GM12878 (cell line): ENCODE measurements around the gene ACCSL. TPM values are rescaled to one million over a fixed set of nuclear protein-coding genes. Genes with fewer than 3 reads are reported as not detected.

Experiments
- ATAC-seq: fragments of 200-7000 bp; cut with Tn5 transposase; 3 replicates; pipeline ENCODE4 v1.9.1; 2020; ENCODE audit warnings: mild to moderate bottlenecking, moderate library complexity
- BruUV-seq: library from RNA; stranded (reverse); fragments of 400-500 nt; replicated peaks from 2 replicates; lab custom pipeline; 2021; lab: Mats Ljungman, UMichigan
- CTCF ChIA-PET: fragments of 300-600 bp; sonication (Branson Sonifier 250); formaldehyde crosslinking; extraction: SDS; loops from one replicate; lab custom pipeline; 2021; ENCODE audit warnings: inconsistent platforms; lab: Yijun Ruan, JAX
- POLR2A ChIA-PET: fragments of 350-600 bp; formaldehyde crosslinking; extraction: SDS; loops from one replicate; lab custom pipeline; 2021; ENCODE audit warnings: inconsistent platforms; lab: Charles Lee
- RAD21 ChIA-PET: fragments of 300-600 bp; sonication (Branson Sonifier 250); formaldehyde crosslinking; loops from one replicate; lab custom pipeline; 2023; ENCODE audit warnings: antibody characterized with exemption; ENCODE audit not compliant: unreplicated experiment; lab: Charles Lee
- SMC1A ChIA-PET: fragments of 300-600 bp; sonication (Branson Sonifier 250); formaldehyde crosslinking; loops from one replicate; lab custom pipeline; 2023; ENCODE audit not compliant: unreplicated experiment, uncharacterized antibody; lab: Charles Lee
- DNase-seq: peaks from one replicate; pipeline ENCODE4 v3.0.0-alpha.2; 2011; ENCODE audit warnings: low read depth, low spot score
- FAIRE-seq: peaks from 3 replicates; lab custom pipeline; 2011; peaks lifted over from hg19 to GRCh38; lab: Jason Lieb, UNC
- H2AFZ ChIP-seq: 2 replicates; pipeline ENCODE4 v1.6.0; 2011; ENCODE audit warnings: low read depth, low read length, control low read depth; ENCODE audit not compliant: control insufficient read depth
- H3K27ac ChIP-seq: 2 replicates; pipeline ENCODE4 v1.5.1; 2011; ENCODE audit warnings: control low read depth; ENCODE audit not compliant: control insufficient read depth, insufficient read depth
- H3K27me3 ChIP-seq, 2 experiments: replicated peaks in 1 of 2; 2 replicates each; pipeline versions ENCODE4 v1.6.0 to v1.6.1; 2011; ENCODE audit warnings: low read length in 1 of 2; ENCODE audit not compliant: control insufficient read depth in 2 of 2, insufficient read depth in 2 of 2
- H3K36me3 ChIP-seq, 2 experiments: 2 replicates each; pipeline ENCODE4 v1.5.1; 2011; ENCODE audit warnings: low read length in 1 of 2; ENCODE audit not compliant: control insufficient read depth in 2 of 2, insufficient read depth in 2 of 2
- H3K4me1 ChIP-seq: 2 replicates; pipeline ENCODE4 v1.6.1; 2011; ENCODE audit warnings: mild to moderate bottlenecking, low read length, moderate library complexity, mixed read lengths; ENCODE audit not compliant: control insufficient read depth, insufficient read depth
- H3K4me2 ChIP-seq: 2 replicates; pipeline ENCODE4 v1.6.0; 2011; ENCODE audit warnings: control low read depth; ENCODE audit not compliant: control insufficient read depth, insufficient read depth
- H3K4me3 ChIP-seq: fragments of 200-600 bp; sonication (generic); 2 replicates; pipeline ENCODE4 v1.5.1; 2016
- H3K79me2 ChIP-seq: 2 replicates; pipeline ENCODE4 v1.6.0; 2011; ENCODE audit warnings: low read length; ENCODE audit not compliant: control insufficient read depth, insufficient read depth
- H3K9ac ChIP-seq: 2 replicates; pipeline ENCODE4 v1.8.0; 2011; ENCODE audit warnings: low read length, control low read depth, mixed read lengths; ENCODE audit not compliant: control insufficient read depth, insufficient read depth
- H3K9me3 ChIP-seq: replicated peaks from 3 replicates; pipeline ENCODE4 v1.5.1; 2011; ENCODE audit warnings: mild to moderate bottlenecking, low read length; ENCODE audit not compliant: control insufficient read depth, insufficient read depth
- H4K20me1 ChIP-seq: 2 replicates; pipeline ENCODE4 v1.6.0; 2011; ENCODE audit not compliant: control insufficient read depth, insufficient read depth
- ATF3 ChIP-seq: IDR thresholded peaks from 2 replicates; pipeline ENCODE4 v1.6.1; 2011; ENCODE audit warnings: low read depth, mild to moderate bottlenecking, low read length, moderate library complexity, borderline replicate concordance; ENCODE audit errors: extremely low read depth
- BCLAF1 ChIP-seq: fragments of 450-650 bp; IDR thresholded peaks from 2 replicates; pipeline ENCODE4 v1.6.1; 2017; ENCODE audit warnings: antibody characterized with exemption, mild to moderate bottlenecking, moderate library complexity
- BHLHE40 ChIP-seq, 2 experiments: fragments of 450-650 bp in 1 of 2; IDR thresholded peaks; 2 replicates each; pipeline ENCODE4 v1.6.1; 2011 to 2017; ENCODE audit warnings: low read depth in 2 of 2, borderline replicate concordance in 1 of 2, improper control_type of control experiment in 1 of 2, low read length in 1 of 2, mild to moderate bottlenecking in 1 of 2
- CBX3 ChIP-seq: fragments of 200-600 bp; sonication (generic); IDR thresholded peaks from 2 replicates; pipeline ENCODE4 v1.6.1; 2016; ENCODE audit warnings: low read depth, borderline replicate concordance
- CBX5 ChIP-seq: sonication (generic); IDR thresholded peaks from 2 replicates; pipeline ENCODE4 v1.6.1; 2016; ENCODE audit warnings: low read depth, moderate library complexity, mild to moderate bottlenecking, inconsistent platforms
- CHD4 ChIP-seq: fragments of 200-600 bp; sonication (generic); IDR thresholded peaks from 2 replicates; pipeline ENCODE4 v1.6.1; 2016; ENCODE audit warnings: mild to moderate bottlenecking
- FOXM1 ChIP-seq: IDR thresholded peaks from 2 replicates; pipeline ENCODE4 v1.6.1; 2012; ENCODE audit warnings: low read depth, mild to moderate bottlenecking, inconsistent platforms, low read length, moderate library complexity
- MLLT1 ChIP-seq: fragments of 450-650 bp; IDR thresholded peaks from 2 replicates; pipeline ENCODE4 v1.6.1; 2016; ENCODE audit warnings: mild to moderate bottlenecking
- NFYA ChIP-seq: IDR thresholded peaks from 2 replicates; pipeline ENCODE4 v1.6.1; 2011; ENCODE audit warnings: low read depth, mild to moderate bottlenecking, low read length, improper control_type of control experiment, borderline replicate concordance
- RUNX3 ChIP-seq: IDR thresholded peaks from 2 replicates; pipeline ENCODE4 v1.6.1; 2012; ENCODE audit warnings: low read length, inconsistent platforms
- SMARCA5 ChIP-seq: fragments of 450-650 bp; IDR thresholded peaks from 2 replicates; pipeline ENCODE4 v1.6.1; 2017; ENCODE audit warnings: mild to moderate bottlenecking
- STAT1 ChIP-seq: fragments of 450-650 bp; conservative IDR thresholded peaks from 2 replicates; pipeline ENCODE4 v1.6.1; 2014; ENCODE audit warnings: antibody characterized with exemption, mild to moderate bottlenecking
- SUPT20H ChIP-seq: IDR thresholded peaks from 2 replicates; pipeline ENCODE4 v1.6.1; 2011; ENCODE audit warnings: low read depth, mild to moderate bottlenecking, low read length, moderate library complexity, borderline replicate concordance; ENCODE audit not compliant: control insufficient read depth
- WRNIP1 ChIP-seq: IDR thresholded peaks from 2 replicates; pipeline ENCODE4 v1.6.1; 2011; ENCODE audit warnings: low read depth, low read length, improper control_type of control experiment, borderline replicate concordance
- ZBTB11 ChIP-seq: fragments of 450-650 bp; formaldehyde crosslinking; IDR thresholded peaks from 2 replicates; pipeline ENCODE4 v1.5.0; 2022; ENCODE audit warnings: mild to moderate bottlenecking, missing genetic modification characterization
- WGBS: methylation state at CpG from one replicate; pipeline ENCODE4 v1.1.6; 2016; ENCODE audit warnings: low lambda C conversion rate; ENCODE audit not compliant: insufficient replicate concordance, insufficient coverage; ENCODE audit errors: missing lambda C conversion rate; 5-methylcytosine and 5-hydroxymethylcytosine counted together
- in situ Hi-C: fragments of 300-500 bp; cut with MboI; formaldehyde crosslinking; loops from 9 replicates; pipeline ENCODE4 v1.14.3; 2018; ENCODE audit warnings: mixed read lengths
- intact Hi-C: fragments of 100-400 bp; cut with micrococcal nuclease; formaldehyde crosslinking; loops from one replicate; pipeline ENCODE4 v1.14.2; 2022; ENCODE audit not compliant: unreplicated experiment
- polyA plus RNA-seq, 11 experiments: library from polyadenylated mRNA; depleted of rRNA in 4 of 11; unstranded in 6 of 11; stranded (reverse) in 5 of 11; fragments of >200 nt; fragmentation: Nextera tagmentation in 4 of 11; fragmentation: Illumina TruSeq in 1 of 11; extraction: Ambion mirVana in 4 of 11; extraction: Trizol in 1 of 11; gene quantifications; 1 replicate in 1 of 11; 2 replicates in 10 of 11; pipeline versions ENCODE4 v1.2.1 to v1.2.3, GENCODE V29; 2011 to 2016; ENCODE audit warnings: inconsistent platforms in 2 of 11, missing spikeins in 2 of 11, low read depth in 1 of 11
- total RNA-seq, 4 experiments: library from RNA; depleted of rRNA in 3 of 4; stranded (reverse); fragments of >200 nt in 3 of 4; fragmentation: Illumina TruSeq in 1 of 4; extraction: Trizol in 1 of 4; gene quantifications; 2 replicates each; pipeline versions ENCODE4 v1.2.1 to v1.2.3, GENCODE V29; 2013 to 2021

Gene ACCSL
- total and polyA plus RNA-seq, 10 of the 15 experiments (the other 5 are each of a cell fraction or from before 2014, with no cell fraction given): 0.15 TPM; not detected in 9

- no peak overlapping the region for H3K27ac ChIP-seq
- H3K4me2 ChIP-seq: no peak overlapping the region
- no peaks in the 10 kb centered on the region for H3K36me3 ChIP-seq
- DNase-seq (no peak), ATAC-seq (no peak), FAIRE-seq (no peak)
- ChIA-PET CTCF (interaction anchor here (1.3 kb wide), 1 partner anchor 9 kb away, joined by 3 read pairs; no protein-coding TSS in a partner anchor), SMC1A (no interaction called here), RAD21 (no interaction called here), POLR2A (no interaction called here)
- H4K20me1 ChIP-seq: no peaks in the 10 kb centered on the region
- no peak overlapping the region for H3K4me3 ChIP-seq
- no peak overlapping the region for H3K9ac ChIP-seq
- H3K4me1 ChIP-seq: no peaks in the 10 kb centered on the region
- in situ Hi-C loops: no loop called here
- no peak overlapping the region for H2AFZ ChIP-seq
- peaks cover 0 to 1% of the 10 kb centered on the region in 2 experiments; a peak in 1 of 4 replicates for H3K27me3 ChIP-seq
- 68% methylated on average over 4 of the region's 4 CpGs for WGBS
- no TSS peak for BruUV-seq
- no peaks in the 10 kb centered on the region for H3K9me3 ChIP-seq
- intact Hi-C loops: no loop called here
- H3K79me2 ChIP-seq: no peaks in the 10 kb centered on the region
- TF ChIP-seq WRNIP1: no peak
- TF ChIP-seq SMARCA5: no peak
- no peak for TF ChIP-seq CHD4
- TF ChIP-seq SUPT20H: no peak
- no peak for TF ChIP-seq ZBTB11 (CRISPR knock-in tag)
- TF ChIP-seq CBX3: no peak
- TF ChIP-seq BCLAF1: no peak
- no peak for TF ChIP-seq RUNX3
- no peak for TF ChIP-seq STAT1
- no peak for TF ChIP-seq MLLT1
- TF ChIP-seq CBX5: no peak
- TF ChIP-seq ATF3: no peak
- no peak for TF ChIP-seq FOXM1
- TF ChIP-seq NFYA: no peak
- TF ChIP-seq BHLHE40 (IDR thresholded peaks at IDR 0.05; ENCODE audit: borderline replicate concordance in 1 of 2, low read depth in 2 of 2, low read length in 1 of 2): no peak
Observed at GRCh38 chr11:44051171-44051570, 3.4 kb downstream of the ACCSL start.
